HCT116 (cell line): ENCODE data around the gene NOL3. TPM values are rescaled to one million over a fixed set of nuclear protein-coding genes. Genes with fewer than 3 reads are reported as not detected.

Source experiments
- ATAC-seq: fragments of 200-7000 bp; cut with Tn5 transposase; 2 replicates; pipeline ENCODE4 v1.9.1; 2020; ENCODE audit warnings: mild to moderate bottlenecking, moderate library complexity
- BruUV-seq: library from RNA; stranded (reverse); fragments of 400-500 nt; replicated peaks from 2 replicates; lab custom pipeline; 2021; lab: Mats Ljungman, UMichigan
- CTCF ChIA-PET: fragments of 300-600 bp; sonication (Branson Sonifier 250); formaldehyde crosslinking; loops from one replicate; lab custom pipeline; 2021; ENCODE audit warnings: antibody characterized with exemption; lab: Charles Lee
- POLR2A ChIA-PET: fragments of 300-600, 350-600 bp; sonication (Branson Sonifier 250); formaldehyde crosslinking; loops from one replicate; lab custom pipeline; 2021; ENCODE audit warnings: antibody characterized with exemption; lab: Charles Lee
- RAD21 ChIA-PET, 2 experiments: fragments of 300-600 bp; sonication (Branson Sonifier 250); formaldehyde crosslinking; loops; one replicate each; lab custom pipeline; 2023; ENCODE audit warnings: low total read pairs in 2 of 2; ENCODE audit not compliant: uncharacterized antibody in 2 of 2, unreplicated experiment in 2 of 2, low non-redundant PET in 1 of 2; lab: Charles Lee
- DNase-seq: peaks from one replicate; pipeline ENCODE4 v3.0.0-alpha.2; 2010; ENCODE audit warnings: low read depth, low spot score
- H2AFZ ChIP-seq: fragments of 200-600 bp; shearing (Covaris generic), sonication (generic); 2 replicates; pipeline ENCODE4 v1.6.1; 2017; ENCODE audit warnings: low read depth, mixed run types, mixed read lengths, antibody characterized with exemption, low read length; ENCODE audit not compliant: poor library complexity, severe bottlenecking
- H3K27ac ChIP-seq: 2 replicates; pipeline ENCODE4 v1.5.1; 2012; ENCODE audit warnings: low read depth, low read length
- H3K27me3 ChIP-seq: fragments of 200-600 bp; sonication (generic); 2 replicates; pipeline ENCODE4 v1.6.1; 2016; ENCODE audit warnings: mixed run types, low read length, mixed read lengths; ENCODE audit not compliant: insufficient read depth
- H3K36me3 ChIP-seq, 2 experiments: fragments of 200-500 bp in 1 of 2; fragments of 200-600 bp in 1 of 2; sonication (Bioruptor generic) in 1 of 2; sonication (generic) in 1 of 2; 2 replicates each; pipeline versions ENCODE4 v1.5.1 to v1.6.1; 2014 to 2016; ENCODE audit warnings: low read length in 2 of 2, inconsistent platforms in 1 of 2, mixed read lengths in 1 of 2, mixed run types in 1 of 2; ENCODE audit not compliant: insufficient read depth in 2 of 2, control insufficient read depth in 1 of 2
- H3K4me1 ChIP-seq, 2 experiments: fragments of 200-600 bp in 1 of 2; sonication (generic) in 1 of 2; 2 replicates each; pipeline versions ENCODE4 v1.5.1 to v1.6.1; 2012 to 2017; ENCODE audit warnings: low read length in 2 of 2, inconsistent platforms in 1 of 2, mild to moderate bottlenecking in 1 of 2, mixed read lengths in 1 of 2, mixed run types in 1 of 2, moderate library complexity in 1 of 2; ENCODE audit not compliant: insufficient read depth in 2 of 2, control insufficient read depth in 1 of 2
- H3K4me2 ChIP-seq: fragments of 200-600 bp; sonication (generic); 2 replicates; pipeline ENCODE4 v1.6.1; 2017; ENCODE audit warnings: mixed run types, low read length, mixed read lengths
- H3K4me3 ChIP-seq, 2 experiments: fragments of 200-600 bp in 1 of 2; sonication (generic) in 1 of 2; replicated peaks in 1 of 2; 2 replicates each; pipeline ENCODE4 v1.5.1; 2011 to 2016; ENCODE audit warnings: low read length in 2 of 2, control low read depth in 1 of 2, low read depth in 1 of 2, mild to moderate bottlenecking in 1 of 2, mixed read lengths in 1 of 2, mixed run types in 1 of 2
- H3K79me2 ChIP-seq: fragments of 200-600 bp; sonication (generic); 2 replicates; pipeline ENCODE4 v1.6.1; 2017; ENCODE audit warnings: mild to moderate bottlenecking, mixed run types, low read length, moderate library complexity, mixed read lengths; ENCODE audit not compliant: insufficient read depth
- H3K9ac ChIP-seq: fragments of 200-600 bp; sonication (generic); 2 replicates; pipeline ENCODE4 v1.6.1; 2016; ENCODE audit warnings: low read length, mixed read lengths
- H3K9me2 ChIP-seq: fragments of 200-600 bp; sonication (generic), shearing (Covaris generic); 2 replicates; pipeline ENCODE4 v1.6.1; 2017; ENCODE audit warnings: mixed run types, mild to moderate bottlenecking, moderate library complexity; ENCODE audit not compliant: insufficient read depth
- H3K9me3 ChIP-seq, 2 experiments: fragments of 200-500 bp in 1 of 2; fragments of 200-600 bp in 1 of 2; sonication (Bioruptor generic) in 1 of 2; sonication (generic) in 1 of 2; 2 replicates each; pipeline ENCODE4 v1.6.1; 2014 to 2017; ENCODE audit warnings: low read length in 2 of 2, mixed read lengths in 2 of 2, inconsistent platforms in 1 of 2, low read depth in 1 of 2, mild to moderate bottlenecking in 1 of 2, mixed run types in 1 of 2, moderate library complexity in 1 of 2; ENCODE audit not compliant: control insufficient read depth in 1 of 2, insufficient read depth in 1 of 2
- H4K20me1 ChIP-seq: fragments of 200-600 bp; sonication (generic), shearing (Covaris generic); 2 replicates; pipeline ENCODE4 v1.6.1; 2017; ENCODE audit warnings: mixed run types, mild to moderate bottlenecking, moderate library complexity; ENCODE audit not compliant: insufficient read depth
- CBX3 ChIP-seq: IDR thresholded peaks from 2 replicates; pipeline ENCODE4 v1.6.1; 2012; ENCODE audit warnings: low read depth
- CEBPB ChIP-seq: IDR thresholded peaks from 2 replicates; pipeline ENCODE4 v1.6.1; 2012; ENCODE audit warnings: low read depth
- EGR1 ChIP-seq: IDR thresholded peaks from 2 replicates; pipeline ENCODE4 v1.6.1; 2012; ENCODE audit warnings: low read depth
- ELF1 ChIP-seq: IDR thresholded peaks from 2 replicates; pipeline ENCODE4 v1.6.1; 2012; ENCODE audit warnings: low read depth, borderline replicate concordance
- EZH2 ChIP-seq: fragments of 200-600 bp; sonication (generic); IDR thresholded peaks from 2 replicates; pipeline ENCODE4 v1.6.1; 2017; ENCODE audit warnings: antibody characterized with exemption, mixed run types
- EZH2phosphoT487 ChIP-seq: fragments of 200-600 bp; IDR thresholded peaks from 2 replicates; pipeline ENCODE4 v1.6.1; 2018; ENCODE audit warnings: antibody characterized with exemption, borderline replicate concordance
- JUND ChIP-seq: IDR thresholded peaks from 2 replicates; pipeline ENCODE4 v1.6.1; 2012
- POLR2AphosphoS5 ChIP-seq: IDR thresholded peaks from 2 replicates; pipeline ENCODE4 v1.6.1; 2011; ENCODE audit warnings: mild to moderate bottlenecking, low read depth, low read length, moderate library complexity
- RAD21 ChIP-seq: IDR thresholded peaks from 2 replicates; pipeline ENCODE4 v1.6.1; 2012; ENCODE audit warnings: low read depth, mild to moderate bottlenecking
- TCF7L2 ChIP-seq: IDR thresholded peaks from 2 replicates; pipeline ENCODE4 v1.7.0; 2011; ENCODE audit warnings: borderline replicate concordance, inconsistent platforms; ENCODE audit not compliant: insufficient read depth, insufficient read length; ENCODE audit errors: extremely low read depth
- YY1 ChIP-seq: IDR thresholded peaks from 2 replicates; pipeline ENCODE4 v1.6.1; 2011; ENCODE audit warnings: low read length, low read depth, moderate library complexity, mild to moderate bottlenecking; ENCODE audit not compliant: insufficient replicate concordance; ENCODE audit errors: extremely low read depth
- ZNF274 ChIP-seq: fragments of 200-500 bp; sonication (Bioruptor generic); IDR thresholded peaks from 2 replicates; pipeline ENCODE4 v1.6.1; 2014; ENCODE audit warnings: mild to moderate bottlenecking, low read depth, low read length, inconsistent platforms
- intact Hi-C: fragments of 100-400 bp; cut with micrococcal nuclease; formaldehyde crosslinking; loops from 2 replicates; pipeline ENCODE4 v1.10.0; 2022
- total RNA-seq: library from RNA; stranded (reverse); gene quantifications from one replicate; pipeline ENCODE4 v1.2.1, GENCODE V29; 2021; ENCODE audit not compliant: unreplicated experiment
- TF ChIP-seq, protein P1 (sequence below): IDR thresholded peaks from 2 replicates; pipeline ENCODE4 v1.6.1; 2012
- TF ChIP-seq, protein P2 (sequence below): IDR thresholded peaks from 2 replicates; pipeline ENCODE4 v1.6.1; 2012; ENCODE audit warnings: low read depth
- TF ChIP-seq, protein P3 (sequence below): IDR thresholded peaks from 2 replicates; pipeline ENCODE4 v1.6.1; 2011; ENCODE audit warnings: mild to moderate bottlenecking, low read length, moderate library complexity; ENCODE audit not compliant: insufficient replicate concordance; ENCODE audit errors: extremely low read depth
- TF ChIP-seq, protein P4 (sequence below), 3 experiments: fragments of 200-600 bp in 1 of 3; sonication (generic) in 1 of 3; IDR thresholded peaks in 2 of 3; conservative IDR thresholded peaks in 1 of 3; 2 replicates each; pipeline ENCODE4 v1.5.1; 2012 to 2017; ENCODE audit warnings: low read depth in 2 of 3, low read length in 2 of 3, antibody characterized with exemption in 1 of 3, borderline replicate concordance in 1 of 3, control low read depth in 1 of 3, mild to moderate bottlenecking in 1 of 3, mixed read lengths in 1 of 3, mixed run types in 1 of 3, moderate library complexity in 1 of 3; ENCODE audit not compliant: insufficient read depth in 1 of 3

Gene NOL3
- total RNA-seq, 1 experiment from 2014 or later = 54.0 TPM

DNA sequence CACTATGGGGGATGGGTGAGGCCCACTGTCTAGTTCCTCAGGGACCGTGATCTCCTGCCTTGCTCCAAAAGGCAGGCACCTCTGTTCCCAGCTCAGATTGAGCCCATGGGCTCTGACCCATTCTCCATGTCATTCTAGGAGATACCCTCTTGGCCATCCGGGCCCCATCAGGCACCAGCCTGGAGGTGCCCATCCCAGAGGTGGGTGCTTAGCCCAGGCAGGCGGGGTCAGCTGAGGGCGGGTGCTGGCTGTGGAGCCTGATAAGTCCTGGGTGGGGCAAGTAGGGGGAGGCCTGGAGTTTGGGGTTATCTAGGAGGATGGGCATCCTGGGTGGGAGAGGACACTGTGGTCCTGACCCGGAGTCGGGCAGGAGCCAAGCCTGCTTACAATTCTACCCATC is 23.9 kb downstream of the NOL3 start:
- ATAC-seq = no peak
- no peak overlapping the region for H2AFZ ChIP-seq
- H3K79me2 ChIP-seq = peaks cover 53% of the 10 kb centered on the region
- TF ChIP-seq EZH2 = no peak
- TF ChIP-seq JUND = no peak
- no peak for TF ChIP-seq EZH2phosphoT487
- no peak for TF ChIP-seq ZNF274
- TF ChIP-seq POLR2AphosphoS5 = no peak
- TF ChIP-seq, protein P1, sequence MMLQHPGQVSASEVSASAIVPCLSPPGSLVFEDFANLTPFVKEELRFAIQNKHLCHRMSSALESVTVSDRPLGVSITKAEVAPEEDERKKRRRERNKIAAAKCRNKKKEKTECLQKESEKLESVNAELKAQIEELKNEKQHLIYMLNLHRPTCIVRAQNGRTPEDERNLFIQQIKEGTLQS = no peak
- TF ChIP-seq, protein P2, sequence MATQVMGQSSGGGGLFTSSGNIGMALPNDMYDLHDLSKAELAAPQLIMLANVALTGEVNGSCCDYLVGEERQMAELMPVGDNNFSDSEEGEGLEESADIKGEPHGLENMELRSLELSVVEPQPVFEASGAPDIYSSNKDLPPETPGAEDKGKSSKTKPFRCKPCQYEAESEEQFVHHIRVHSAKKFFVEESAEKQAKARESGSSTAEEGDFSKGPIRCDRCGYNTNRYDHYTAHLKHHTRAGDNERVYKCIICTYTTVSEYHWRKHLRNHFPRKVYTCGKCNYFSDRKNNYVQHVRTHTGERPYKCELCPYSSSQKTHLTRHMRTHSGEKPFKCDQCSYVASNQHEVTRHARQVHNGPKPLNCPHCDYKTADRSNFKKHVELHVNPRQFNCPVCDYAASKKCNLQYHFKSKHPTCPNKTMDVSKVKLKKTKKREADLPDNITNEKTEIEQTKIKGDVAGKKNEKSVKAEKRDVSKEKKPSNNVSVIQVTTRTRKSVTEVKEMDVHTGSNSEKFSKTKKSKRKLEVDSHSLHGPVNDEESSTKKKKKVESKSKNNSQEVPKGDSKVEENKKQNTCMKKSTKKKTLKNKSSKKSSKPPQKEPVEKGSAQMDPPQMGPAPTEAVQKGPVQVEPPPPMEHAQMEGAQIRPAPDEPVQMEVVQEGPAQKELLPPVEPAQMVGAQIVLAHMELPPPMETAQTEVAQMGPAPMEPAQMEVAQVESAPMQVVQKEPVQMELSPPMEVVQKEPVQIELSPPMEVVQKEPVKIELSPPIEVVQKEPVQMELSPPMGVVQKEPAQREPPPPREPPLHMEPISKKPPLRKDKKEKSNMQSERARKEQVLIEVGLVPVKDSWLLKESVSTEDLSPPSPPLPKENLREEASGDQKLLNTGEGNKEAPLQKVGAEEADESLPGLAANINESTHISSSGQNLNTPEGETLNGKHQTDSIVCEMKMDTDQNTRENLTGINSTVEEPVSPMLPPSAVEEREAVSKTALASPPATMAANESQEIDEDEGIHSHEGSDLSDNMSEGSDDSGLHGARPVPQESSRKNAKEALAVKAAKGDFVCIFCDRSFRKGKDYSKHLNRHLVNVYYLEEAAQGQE = no peak
- TF ChIP-seq, protein P3, sequence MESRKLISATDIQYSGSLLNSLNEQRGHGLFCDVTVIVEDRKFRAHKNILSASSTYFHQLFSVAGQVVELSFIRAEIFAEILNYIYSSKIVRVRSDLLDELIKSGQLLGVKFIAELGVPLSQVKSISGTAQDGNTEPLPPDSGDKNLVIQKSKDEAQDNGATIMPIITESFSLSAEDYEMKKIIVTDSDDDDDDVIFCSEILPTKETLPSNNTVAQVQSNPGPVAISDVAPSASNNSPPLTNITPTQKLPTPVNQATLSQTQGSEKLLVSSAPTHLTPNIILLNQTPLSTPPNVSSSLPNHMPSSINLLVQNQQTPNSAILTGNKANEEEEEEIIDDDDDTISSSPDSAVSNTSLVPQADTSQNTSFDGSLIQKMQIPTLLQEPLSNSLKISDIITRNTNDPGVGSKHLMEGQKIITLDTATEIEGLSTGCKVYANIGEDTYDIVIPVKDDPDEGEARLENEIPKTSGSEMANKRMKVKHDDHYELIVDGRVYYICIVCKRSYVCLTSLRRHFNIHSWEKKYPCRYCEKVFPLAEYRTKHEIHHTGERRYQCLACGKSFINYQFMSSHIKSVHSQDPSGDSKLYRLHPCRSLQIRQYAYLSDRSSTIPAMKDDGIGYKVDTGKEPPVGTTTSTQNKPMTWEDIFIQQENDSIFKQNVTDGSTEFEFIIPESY = no peak
- no peak for TF ChIP-seq ELF1
- TF ChIP-seq CEBPB = no peak
- no peak for TF ChIP-seq YY1
- no peak for TF ChIP-seq RAD21
- TF ChIP-seq TCF7L2 = no peak
- TF ChIP-seq, protein P4, sequence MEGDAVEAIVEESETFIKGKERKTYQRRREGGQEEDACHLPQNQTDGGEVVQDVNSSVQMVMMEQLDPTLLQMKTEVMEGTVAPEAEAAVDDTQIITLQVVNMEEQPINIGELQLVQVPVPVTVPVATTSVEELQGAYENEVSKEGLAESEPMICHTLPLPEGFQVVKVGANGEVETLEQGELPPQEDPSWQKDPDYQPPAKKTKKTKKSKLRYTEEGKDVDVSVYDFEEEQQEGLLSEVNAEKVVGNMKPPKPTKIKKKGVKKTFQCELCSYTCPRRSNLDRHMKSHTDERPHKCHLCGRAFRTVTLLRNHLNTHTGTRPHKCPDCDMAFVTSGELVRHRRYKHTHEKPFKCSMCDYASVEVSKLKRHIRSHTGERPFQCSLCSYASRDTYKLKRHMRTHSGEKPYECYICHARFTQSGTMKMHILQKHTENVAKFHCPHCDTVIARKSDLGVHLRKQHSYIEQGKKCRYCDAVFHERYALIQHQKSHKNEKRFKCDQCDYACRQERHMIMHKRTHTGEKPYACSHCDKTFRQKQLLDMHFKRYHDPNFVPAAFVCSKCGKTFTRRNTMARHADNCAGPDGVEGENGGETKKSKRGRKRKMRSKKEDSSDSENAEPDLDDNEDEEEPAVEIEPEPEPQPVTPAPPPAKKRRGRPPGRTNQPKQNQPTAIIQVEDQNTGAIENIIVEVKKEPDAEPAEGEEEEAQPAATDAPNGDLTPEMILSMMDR (IDR thresholded peaks at IDR 0.05 in 2 of 3, conservative IDR thresholded peaks at IDR 0.05 in 1 of 3; ENCODE audit: borderline replicate concordance in 1 of 3, insufficient read depth in 1 of 3, low read depth in 2 of 3, low read length in 2 of 3) = no peak
- TF ChIP-seq CBX3 = no peak
- TF ChIP-seq EGR1 = no peak
- no TSS peak for BruUV-seq
- RAD21 ChIA-PET = no interaction called here
- H3K9me3 ChIP-seq = no peaks in the 10 kb centered on the region
- H3K4me3 ChIP-seq = no peak overlapping the region
- POLR2A ChIA-PET = no interaction called here
- peaks cover 24 to 40% of the 10 kb centered on the region in 2 experiments; a peak in 3 of 4 replicates for H3K36me3 ChIP-seq
- H4K20me1 ChIP-seq = no peaks in the 10 kb centered on the region; the same call in 1 of the 2 replicates
- peak overlapping the region; percentile 21; the same call in 1 of the 2 replicates for H3K27ac ChIP-seq
- peaks cover 22 to 39% of the 10 kb centered on the region in 2 experiments for H3K4me1 ChIP-seq
- DNase-seq = no peak
- no peaks in the 10 kb centered on the region for H3K9me2 ChIP-seq
- peak overlapping the region; percentile 95 for H3K4me2 ChIP-seq
- H3K27me3 ChIP-seq = no peaks in the 10 kb centered on the region
- intact Hi-C loops = no loop called here
- no peak overlapping the region for H3K9ac ChIP-seq
- CTCF ChIA-PET = no interaction called here
